GM23338 (cell line): ENCODE data around the gene ING3. TPM values are rescaled to one million over a fixed set of nuclear protein-coding genes. Genes with fewer than 3 reads are reported as not detected.

ENCODE experiments used
- ATAC-seq: fragments of 200-7000 bp; cut with Tn5 transposase; 3 replicates; pipeline ENCODE4 v1.9.1; 2020
- DNase-seq: peaks from one replicate; pipeline ENCODE4 v3.0.0-alpha.2; 2015; ENCODE audit warnings: low spot score
- H2AFZ ChIP-seq: fragments of 200-600 bp; sonication (generic); 2 replicates; pipeline ENCODE4 v1.8.0; 2016; ENCODE audit warnings: antibody characterized with exemption, mild to moderate bottlenecking, moderate library complexity
- H3F3A ChIP-seq: fragments of 200-600 bp; sonication (generic); replicated peaks from 2 replicates; pipeline ENCODE4 v1.8.0; 2017; ENCODE audit warnings: antibody characterized with exemption, mixed run types, low read depth
- H3K27ac ChIP-seq: fragments of 200-600 bp; sonication (generic); 2 replicates; pipeline ENCODE4 v1.6.1; 2016; ENCODE audit warnings: low read depth
- H3K27me3 ChIP-seq: fragments of 200-600 bp; sonication (generic); 2 replicates; pipeline ENCODE4 v1.8.0; 2016; ENCODE audit warnings: mild to moderate bottlenecking, mixed run types, moderate library complexity; ENCODE audit not compliant: insufficient read depth
- H3K36me3 ChIP-seq: fragments of 200-600 bp; sonication (generic); 2 replicates; pipeline ENCODE4 v1.8.0; 2016; ENCODE audit warnings: mild to moderate bottlenecking; ENCODE audit not compliant: insufficient read depth
- H3K4me1 ChIP-seq: fragments of 200-600 bp; sonication (generic); 2 replicates; pipeline ENCODE4 v1.8.0; 2016; ENCODE audit warnings: mild to moderate bottlenecking, moderate library complexity; ENCODE audit not compliant: insufficient read depth
- H3K4me2 ChIP-seq: fragments of 200-600 bp; sonication (generic); 2 replicates; pipeline ENCODE4 v1.7.1; 2017; ENCODE audit warnings: mixed run types
- H3K4me3 ChIP-seq: fragments of 200-600 bp; sonication (generic); 2 replicates; pipeline ENCODE4 v1.6.1; 2016; ENCODE audit warnings: mixed run types
- H3K79me2 ChIP-seq: fragments of 200-600 bp; sonication (generic); replicated peaks from 2 replicates; pipeline ENCODE4 v1.8.0; 2017; ENCODE audit warnings: mild to moderate bottlenecking; ENCODE audit not compliant: insufficient read depth
- H3K9me2 ChIP-seq: fragments of 200-600 bp; sonication (generic); 2 replicates; pipeline ENCODE4 v1.8.0; 2017; ENCODE audit not compliant: insufficient read depth
- H4K20me1 ChIP-seq: fragments of 200-600 bp; sonication (generic); replicated peaks from 2 replicates; pipeline ENCODE4 v1.8.0; 2017; ENCODE audit warnings: mild to moderate bottlenecking; ENCODE audit not compliant: insufficient read depth
- H3K27ac Mint-ChIP-seq: 2 replicates; pipeline ENCODE4 v1.8.0; 2020; ENCODE audit warnings: inconsistent platforms, mild to moderate bottlenecking, moderate library complexity, mixed read lengths
- H3K27me3 Mint-ChIP-seq: 3 replicates; pipeline ENCODE4 v1.8.0; 2022; ENCODE audit warnings: low read depth, mild to moderate bottlenecking, moderate library complexity, mixed read lengths, inconsistent platforms; ENCODE audit not compliant: insufficient read depth, poor library complexity
- H3K36me3 Mint-ChIP-seq: 3 replicates; pipeline ENCODE4 v1.8.0; 2021; ENCODE audit warnings: low read depth, mild to moderate bottlenecking, inconsistent platforms, moderate library complexity, mixed read lengths
- H3K4me1 Mint-ChIP-seq: 3 replicates; pipeline ENCODE4 v1.8.0; 2020; ENCODE audit warnings: mild to moderate bottlenecking, inconsistent platforms, mixed read lengths
- H3K4me3 Mint-ChIP-seq: 3 replicates; pipeline ENCODE4 v1.8.0; 2021; ENCODE audit warnings: moderate library complexity, mild to moderate bottlenecking, inconsistent platforms, mixed read lengths
- H3K9me3 Mint-ChIP-seq: 3 replicates; pipeline ENCODE4 v1.8.0; 2020; ENCODE audit warnings: moderate library complexity, mild to moderate bottlenecking, inconsistent platforms, mixed read lengths
- CREB1 ChIP-seq: fragments of 250-450 bp; sonication (Bioruptor Pico); IDR thresholded peaks from 2 replicates; pipeline ENCODE4 v1.5.0; 2020; ENCODE audit warnings: low read depth, mild to moderate bottlenecking, moderate library complexity
- CTCF ChIP-seq, 2 experiments: fragments of 200-600 bp in 1 of 2; sonication (generic) in 1 of 2; conservative IDR thresholded peaks; 2 replicates each; pipeline versions ENCODE4 v1.5.1 to v1.6.1; 2016 to 2017; ENCODE audit warnings: antibody characterized with exemption in 2 of 2, low read depth in 2 of 2, mild to moderate bottlenecking in 2 of 2, moderate library complexity in 1 of 2
- EZH2phosphoT487 ChIP-seq: fragments of 200-600 bp; sonication (generic); IDR thresholded peaks from one replicate; pipeline ENCODE4 v1.8.1; 2018; ENCODE audit warnings: antibody characterized with exemption; ENCODE audit not compliant: unreplicated experiment
- JUNB ChIP-seq: IDR thresholded peaks from one replicate; pipeline ENCODE4 v1.6.1; 2016; ENCODE audit warnings: antibody characterized with exemption; ENCODE audit not compliant: unreplicated experiment
- NANOG ChIP-seq: IDR thresholded peaks from 2 replicates; pipeline ENCODE4 v1.6.1; 2016; ENCODE audit warnings: antibody characterized with exemption, borderline replicate concordance
- REST ChIP-seq: IDR thresholded peaks from one replicate; pipeline ENCODE4 v1.6.1; 2018; ENCODE audit warnings: antibody characterized with exemption; ENCODE audit not compliant: unreplicated experiment
- STAT1 ChIP-seq: IDR thresholded peaks from one replicate; pipeline ENCODE4 v1.6.1; 2016; ENCODE audit warnings: antibody characterized with exemption; ENCODE audit not compliant: unreplicated experiment
- ZNF114 ChIP-seq: fragments of 250-450 bp; sonication (Bioruptor Pico); IDR thresholded peaks from 2 replicates; pipeline ENCODE4 v1.5.0; 2020; ENCODE audit warnings: mild to moderate bottlenecking, moderate library complexity
- ZNF462 ChIP-seq: fragments of 250-450 bp; sonication (Bioruptor Pico); IDR thresholded peaks from 2 replicates; pipeline ENCODE4 v1.5.0; 2020; ENCODE audit warnings: mild to moderate bottlenecking, moderate library complexity
- polyA plus RNA-seq: library from polyadenylated mRNA; unstranded; fragments of >200 nt; fragmentation: Nextera tagmentation; extraction: Ambion mirVana; gene quantifications from 2 replicates; pipeline ENCODE4 v1.2.1, GENCODE V29; 2016
- total RNA-seq: library from RNA; depleted of rRNA; stranded (reverse); fragments of >200 nt; shearing (Covaris generic); gene quantifications from 2 replicates; pipeline ENCODE4 v1.2.3, GENCODE V29; 2014

The ING3 gene
- total and polyA plus RNA-seq, 2 experiments from 2014 or later = 17.8 to 26.2 TPM

- peaks cover 32% of the 10 kb centered on the region for H3K36me3 Mint-ChIP-seq
- H3K9me3 Mint-ChIP-seq = no peaks in the 10 kb centered on the region
- H3K9me2 ChIP-seq = no peaks in the 10 kb centered on the region
- ATAC-seq = no peak
- H2AFZ ChIP-seq = no peak overlapping the region
- H3K4me1 Mint-ChIP-seq = no peaks in the 10 kb centered on the region
- DNase-seq = no peak
- H3K27me3 Mint-ChIP-seq = no peaks in the 10 kb centered on the region
- no peak overlapping the region for H3K27ac Mint-ChIP-seq
- TF ChIP-seq ZNF114 (CRISPR knock-in tag) (no peak), ZNF462 (CRISPR knock-in tag) (no peak), STAT1 (no peak), CREB1 (CRISPR knock-in tag) (no peak), EZH2phosphoT487 (no peak)
- no peaks in the 10 kb centered on the region for H3F3A ChIP-seq
- H3K79me2 ChIP-seq = no peaks in the 10 kb centered on the region
- no peak overlapping the region for H3K4me3 Mint-ChIP-seq
- H3K4me2 ChIP-seq = no peak overlapping the region
- H4K20me1 ChIP-seq = 0 out of 2 replicates have a peak, but pooled peaks cover 2% of the 10 kb centered on the region
- H3K27me3 ChIP-seq = no peaks in the 10 kb centered on the region
- H3K4me3 ChIP-seq = no peak overlapping the region
- no peaks in the 10 kb centered on the region for H3K4me1 ChIP-seq
- peaks cover 41% of the 10 kb centered on the region for H3K36me3 ChIP-seq
- no peak overlapping the region for H3K27ac ChIP-seq
Measured at GRCh38 chr7:120973849-120974248, 23.3 kb downstream of the ING3 start.

GRCh38 chr7:120979765-120980499, 29.4 kb downstream of the ING3 start:
- Histone ChIP-seq H4K20me1 (0 out of 2 replicates have a peak, but pooled peaks cover 2% of the 10 kb centered on the region), H3K4me2 (no peak overlapping the region), H3K4me3 (no peak overlapping the region), H3K4me1 (no peaks in the 10 kb centered on the region), H3K79me2 (no peaks in the 10 kb centered on the region), H3K27ac (no peak overlapping the region), H3K27me3 (no peaks in the 10 kb centered on the region), H3F3A (no peaks in the 10 kb centered on the region), H2AFZ (no peak overlapping the region), H3K9me2 (no peaks in the 10 kb centered on the region), H3K36me3 (peaks cover 4% of the 10 kb centered on the region)
- Mint-ChIP-seq H3K36me3 (peaks cover 4% of the 10 kb centered on the region; the same call in 1 of the 3 replicates), H3K9me3 (no peaks in the 10 kb centered on the region; the same call in 2 of the 3 replicates), H3K27ac (no peak overlapping the region), H3K27me3 (no peaks in the 10 kb centered on the region), H3K4me3 (no peak overlapping the region), H3K4me1 (peaks cover 4% of the 10 kb centered on the region; the same call in 1 of the 3 replicates)
- peak; percentile 27 for DNase-seq
- no peak for ATAC-seq
- no peak for TF ChIP-seq STAT1
- TF ChIP-seq REST = no peak
- TF ChIP-seq EZH2phosphoT487 = no peak
- TF ChIP-seq CTCF (conservative IDR thresholded peaks at IDR 0.05; ENCODE audit: low read depth in 2 of 2) = no peak
- no peak for TF ChIP-seq NANOG
- TF ChIP-seq JUNB = no peak
